Measurements from ENCODE around the gene ASB5.

- no peak for TF ChIP-seq CTCF (IDR thresholded peaks at IDR 0.05; ENCODE audit: insufficient read depth, low read length, poor library complexity, severe bottlenecking)
- no peak for TF ChIP-seq EZH2phosphoT487 (conservative IDR thresholded peaks at IDR 0.05; ENCODE audit: low read length)
Observed at GRCh38 chr4:176185051-176185450, 84.0 kb downstream of the ASB5 start.
